Heart right ventricle (tissue), 16 donors: ENCODE measurements around the gene ARAP1. TPM values are rescaled to one million over a fixed set of nuclear protein-coding genes. Genes with fewer than 3 reads are reported as not detected.

Source experiments
- ATAC-seq, 8 donors: fragments of 200-7000 bp; cut with Tn5 transposase; one replicate each; pipeline ENCODE4 v1.9.1; 2020; ENCODE audit warnings: mild to moderate bottlenecking in 8 of 8, moderate library complexity in 8 of 8, moderate number of reproducible peaks in 1 of 8
- DNase-seq, 2 donors: peaks; one replicate each; pipeline ENCODE4 v3.0.0-alpha.2; 2020
- H3K27ac ChIP-seq, 10 donors: fragments of 200-600 bp; sonication (generic) in 2 of 10; one replicate each; pipeline versions ENCODE4 v1.5.0 to v1.8.0; 2020 to 2022; ENCODE audit warnings: mild to moderate bottlenecking in 3 of 10
- H3K27me3 ChIP-seq, 7 donors: fragments of 200-600 bp; one replicate each; pipeline ENCODE4 v1.8.0; 2021 to 2022; ENCODE audit warnings: mild to moderate bottlenecking in 2 of 7
- H3K36me3 ChIP-seq, 9 donors: fragments of 200-600 bp; sonication (generic) in 1 of 9; one replicate each; pipeline versions ENCODE4 v1.5.0 to v1.8.0; 2020 to 2022; ENCODE audit warnings: mild to moderate bottlenecking in 2 of 9
- H3K4me1 ChIP-seq, 9 donors: fragments of 200-600 bp; sonication (generic) in 1 of 9; one replicate each; pipeline versions ENCODE4 v1.5.0 to v1.8.0; 2020 to 2022; ENCODE audit warnings: mild to moderate bottlenecking in 4 of 9
- H3K4me3 ChIP-seq, 10 donors: fragments of 200-600 bp; sonication (generic) in 2 of 10; one replicate each; pipeline versions ENCODE4 v1.5.0 to v1.8.0; 2020 to 2022; ENCODE audit warnings: mild to moderate bottlenecking in 7 of 10, moderate library complexity in 2 of 10
- H3K9me3 ChIP-seq, 11 donors: fragments of 200-600 bp in 10 of 11; sonication (generic) in 2 of 11; one replicate each; pipeline versions ENCODE4 v1.5.0 to v1.8.0; 2013 to 2022; ENCODE audit warnings: mild to moderate bottlenecking in 2 of 11, control low read depth in 1 of 11, moderate library complexity in 1 of 11
- WGBS, 2 donors: extraction: QIAGEN DNeasy Blood & Tissue Kit; methylation state at CpG; one replicate each; pipeline ENCODE4 v1.1.7; 2013; ENCODE audit warnings: inconsistent platforms in 1 of 2; 5-methylcytosine and 5-hydroxymethylcytosine counted together
- intact Hi-C, 10 donors: fragments of 100-400 bp; cut with DNase I; formaldehyde crosslinking; loops; one replicate each; pipeline versions ENCODE4 v1.11.1 to v1.14.2; 2022
- polyA plus RNA-seq, 2 donors: library from polyadenylated mRNA; stranded (reverse); fragments of 200-250 nt; gene quantifications; one replicate each; pipeline ENCODE4 v1.2.3, GENCODE V29; 2013
- total RNA-seq, 10 donors: library from RNA; stranded (reverse); fragmentation: NEBNext Ultra II Directional in 3 of 10; extraction: Animal tissue kit (Norgen Biotek cat#: 25700) in 3 of 10; gene quantifications; one replicate each; pipeline versions ENCODE4 v1.2.1 to v1.2.4, GENCODE V29; 2021 to 2023
- TF ChIP-seq, protein P1 (sequence below), 9 donors: fragments of 200-600 bp; sonication (generic) in 2 of 9; IDR thresholded peaks; one replicate each; pipeline versions ENCODE4 v1.5.0 to v1.8.0; 2021 to 2022; ENCODE audit warnings: antibody characterized with exemption in 9 of 9, mild to moderate bottlenecking in 5 of 9, moderate library complexity in 1 of 9
- donor health status: Arrhythmogenic right ventricular cardiomyopathy.
- donor health status: ischemic (EF 13 %, LVEDD 7.1; RV severe dilation, severe dysfunction).
- donor health status: healthy with polysubstance abuse.
- donor health status: DM: no; HTN: yes; CAD: no.
- donor health status: DM: no; HTN: no; CAD: no.
- donor health status: ischemic (EF 25% LVEDD 6.9; RV normal size, moderate dysfunction).
- donor health status: ischemic (EF 25% LVEDD 5.7; RV mildly dilated, moderate dysfunction).
- donor health status: healthy.
- donor health status: DM: yes; HTN: yes; CAD: no.
- donor health status: Ischemic cardiomyopathy.
- donor health status: ischemic (EF 35%, LVEDD 5.7; RV mildly dilated, moderate dysfunction).
- donor health status: nonischemic (EF 11% LVEDD 7.7; RV severe dilation, severe dysfunction).
- donor health status: DM: yes; HTN: yes; CAD: no.
- donor health status: PGD.
- donor health status: ischemic (EF 29% LVEDD 5.4; RV normal size, mild dysfunction).
- donor health status: nonischemic (EF 23%, LVEDD 6.1; RV moderate dilation, normal function).

The ARAP1 gene
- total and polyA plus RNA-seq, 12 donors, result 30.4 to 68.3 (median 40.8) TPM

DNA sequence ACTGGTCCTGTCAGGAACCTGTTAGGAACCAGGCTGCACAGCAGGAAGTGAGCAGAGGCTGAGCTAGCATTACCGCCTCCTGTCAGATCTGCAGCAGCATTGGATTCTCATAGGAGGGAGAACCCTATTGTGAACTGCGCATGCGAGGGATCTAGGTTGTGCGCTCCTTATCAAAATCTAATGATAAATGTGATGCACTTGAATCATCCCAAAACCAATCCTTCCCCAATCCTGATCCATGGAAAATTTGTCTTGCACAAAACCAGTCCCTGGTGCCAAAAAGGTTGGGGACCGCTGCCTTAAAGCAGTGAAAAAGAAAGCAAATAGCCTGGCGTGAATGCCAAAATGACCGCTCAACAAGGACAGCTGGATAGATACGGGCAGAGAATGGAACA is 1.9 kb upstream of the ARAP1 start:
- H3K9me3 ChIP-seq, result no peaks in the 10 kb centered on the region
- intact Hi-C loops, result loop anchor here in 1 of 10 donors (2.0 kb wide), 1 partner anchor 19 kb away; no protein-coding TSS in a partner anchor
- TF ChIP-seq, protein P1, sequence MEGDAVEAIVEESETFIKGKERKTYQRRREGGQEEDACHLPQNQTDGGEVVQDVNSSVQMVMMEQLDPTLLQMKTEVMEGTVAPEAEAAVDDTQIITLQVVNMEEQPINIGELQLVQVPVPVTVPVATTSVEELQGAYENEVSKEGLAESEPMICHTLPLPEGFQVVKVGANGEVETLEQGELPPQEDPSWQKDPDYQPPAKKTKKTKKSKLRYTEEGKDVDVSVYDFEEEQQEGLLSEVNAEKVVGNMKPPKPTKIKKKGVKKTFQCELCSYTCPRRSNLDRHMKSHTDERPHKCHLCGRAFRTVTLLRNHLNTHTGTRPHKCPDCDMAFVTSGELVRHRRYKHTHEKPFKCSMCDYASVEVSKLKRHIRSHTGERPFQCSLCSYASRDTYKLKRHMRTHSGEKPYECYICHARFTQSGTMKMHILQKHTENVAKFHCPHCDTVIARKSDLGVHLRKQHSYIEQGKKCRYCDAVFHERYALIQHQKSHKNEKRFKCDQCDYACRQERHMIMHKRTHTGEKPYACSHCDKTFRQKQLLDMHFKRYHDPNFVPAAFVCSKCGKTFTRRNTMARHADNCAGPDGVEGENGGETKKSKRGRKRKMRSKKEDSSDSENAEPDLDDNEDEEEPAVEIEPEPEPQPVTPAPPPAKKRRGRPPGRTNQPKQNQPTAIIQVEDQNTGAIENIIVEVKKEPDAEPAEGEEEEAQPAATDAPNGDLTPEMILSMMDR (IDR thresholded peaks at IDR 0.05), result no peak
- H3K36me3 ChIP-seq, result peaks cover 0 to 18% (median 0%) of the 10 kb centered on the region in 9 donors
- no peak for ATAC-seq
- 92 to 97% methylated on average over 8 of the region's 8 CpGs for WGBS, 2 donors
- peaks cover 4 to 46% (median 25%) of the 10 kb centered on the region in 9 donors for H3K4me1 ChIP-seq
- no peak overlapping the region for H3K4me3 ChIP-seq
- H3K27me3 ChIP-seq, result no peaks in the 10 kb centered on the region
- no peak overlapping the region for H3K27ac ChIP-seq
- DNase-seq, result no peak

DNA sequence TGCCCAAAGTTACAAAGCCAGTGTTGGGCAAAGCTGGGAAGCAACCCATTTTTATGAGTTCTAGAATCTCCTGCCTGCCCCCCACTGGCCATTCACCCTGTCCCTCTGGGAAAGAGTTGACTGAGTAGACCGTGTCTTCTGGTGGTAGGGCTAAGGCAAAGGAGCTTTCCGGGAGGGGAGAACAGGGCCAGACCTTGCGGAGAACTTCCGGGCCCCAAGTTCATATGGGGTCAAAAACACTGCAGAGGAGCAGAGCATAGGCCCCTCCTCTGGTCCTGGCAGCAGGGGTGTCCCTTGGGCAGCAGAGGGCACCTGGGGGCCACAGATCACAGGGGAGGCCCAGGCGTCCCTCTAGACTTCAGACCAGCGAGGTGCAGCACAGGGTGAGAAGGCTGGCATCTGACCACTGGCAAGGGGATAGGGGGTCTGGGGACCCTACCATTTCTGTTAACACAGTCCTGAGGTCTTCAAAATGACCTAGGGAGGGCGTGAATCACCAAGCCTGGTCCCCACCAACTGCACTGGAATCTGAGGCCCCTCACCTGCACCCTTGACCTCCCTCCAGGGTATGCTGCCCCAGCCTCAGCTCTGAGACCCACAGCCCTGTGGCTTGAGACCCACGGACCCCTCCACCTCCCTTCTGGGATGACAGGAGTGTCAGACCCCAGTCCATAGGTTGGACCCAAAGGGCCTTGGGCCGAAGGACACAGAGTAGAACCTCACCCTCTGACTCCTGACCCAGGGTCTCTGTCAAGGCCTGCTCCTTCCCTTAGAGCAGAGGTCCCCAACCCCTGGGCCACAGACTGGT is 1.3 kb upstream of the ARAP1 start:
- 89% methylated on average over 9 of the region's 9 CpGs for WGBS, 2 donors
- H3K9me3 ChIP-seq, result no peaks in the 10 kb centered on the region
- H3K4me3 ChIP-seq, result peak overlapping the region in 1 of 10 donors; percentile 58
- peaks cover 0 to 18% (median 0%) of the 10 kb centered on the region in 9 donors for H3K36me3 ChIP-seq
- peaks cover 4 to 40% (median 22%) of the 10 kb centered on the region in 9 donors for H3K4me1 ChIP-seq
- no peak overlapping the region for H3K27ac ChIP-seq
- no peaks in the 10 kb centered on the region for H3K27me3 ChIP-seq
- TF ChIP-seq, protein P1 (IDR thresholded peaks at IDR 0.05), result peak in 2 of 9 donors; percentile 13 to 25
- intact Hi-C loops, result loop anchor here in 1 of 10 donors (2.0 kb wide), 1 partner anchor 19 kb away; no protein-coding TSS in a partner anchor
- DNase-seq (no peak), ATAC-seq (peak in 3 of 8 donors; percentile 14 to 17 (median 15))

DNA sequence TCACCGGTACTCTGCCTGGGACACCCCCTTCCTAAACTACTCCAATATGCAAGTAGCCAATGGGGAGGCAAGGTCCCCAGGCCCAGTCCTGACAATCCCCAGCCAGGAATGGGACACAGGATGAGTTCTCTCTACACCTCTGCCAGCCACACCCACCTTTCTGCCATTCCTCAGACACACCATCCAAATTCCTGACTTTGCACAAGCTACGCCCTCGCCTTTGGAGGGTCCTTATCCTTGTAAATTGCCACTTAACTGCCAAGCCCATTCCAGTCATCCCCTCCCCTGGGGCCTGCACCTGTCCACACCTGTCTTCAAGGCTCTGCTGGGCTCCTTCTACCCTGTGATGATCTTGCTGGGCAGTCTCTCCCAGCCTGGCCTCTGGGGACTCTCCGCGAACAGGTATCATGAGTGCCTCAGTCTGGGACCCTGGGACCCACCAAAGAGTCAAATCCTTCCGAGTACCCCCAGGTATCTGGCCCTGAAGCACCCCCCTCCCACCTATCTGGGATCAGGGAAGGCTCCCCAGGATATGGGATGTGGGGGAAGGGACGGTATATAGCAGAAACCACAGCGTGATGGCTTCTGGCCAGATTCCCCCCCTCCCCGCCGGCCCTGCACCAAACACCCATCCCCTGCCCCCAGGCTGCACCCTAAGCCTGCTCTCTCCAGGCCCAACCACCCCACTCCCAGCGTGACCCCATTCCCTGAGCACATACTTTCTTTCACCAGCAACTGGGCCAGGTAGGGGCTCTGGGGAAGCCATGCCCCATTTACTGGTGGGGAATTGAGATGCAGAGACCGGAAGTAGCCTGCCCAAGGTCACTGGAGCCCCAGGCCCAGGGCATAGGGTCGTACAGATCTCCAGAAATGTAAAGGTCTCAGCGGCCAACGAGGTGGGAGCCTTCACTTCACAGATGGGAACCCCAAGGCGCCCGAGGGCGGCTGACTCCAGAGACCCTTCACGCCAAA is 806 bp downstream of the ARAP1 start:
- Histone ChIP-seq H3K4me3 (peak overlapping the region; percentile 56 to 88 (median 64)), H3K9me3 (no peaks in the 10 kb centered on the region)
- WGBS, 2 donors, result 41 to 53% methylated on average over 19 of the region's 19 CpGs

More for the DNA sequence above, 806 bp downstream of the ARAP1 start:
- peak overlapping the region in 9 of 10 donors; percentile 11 to 75 (median 52) for H3K27ac ChIP-seq
- H3K27me3 ChIP-seq, result no peaks in the 10 kb centered on the region
- intact Hi-C loops, result no loop called here
- TF ChIP-seq, protein P1 (IDR thresholded peaks at IDR 0.05), result no peak
- no peak for DNase-seq
- peaks cover 0 to 5% (median 0%) of the 10 kb centered on the region in 9 donors for H3K36me3 ChIP-seq
- ATAC-seq, result peak in 4 of 8 donors; percentile 1 to 34 (median 22)
- peaks cover 4 to 36% (median 22%) of the 10 kb centered on the region in 9 donors for H3K4me1 ChIP-seq
